Activated CD8-positive, alpha-beta memory T cell treated with anti-CD3 and anti-CD28 coated beads for 24 hours (primary cell): ENCODE measurements around the gene INS.
A peak's percentile ranks its signal among the peaks of the same experiment; 100 is the strongest.
"Not testable (repeated sequence)": the region's sequence is repeated elsewhere in the genome, so short reads cannot be mapped to it uniquely, and the experiment has no call there.

Experiments
- DNase-seq: peaks from one replicate; pipeline ENCODE4 v3.0.0-alpha.2; 2020

Gene INS

GRCh38 chr11:2180789-2181370, 19.9 kb upstream of the INS start:
- no peak for DNase-seq

- DNase-seq = no peak
Observed at GRCh38 chr11:2180347-2180746, 19.3 kb upstream of the INS start.

GRCh38 chr11:2179516-2179915, 18.5 kb upstream of the INS start:
- no peak for DNase-seq

- DNase-seq = no peak
Observed at GRCh38 chr11:2178906-2179494, 18.0 kb upstream of the INS start.

GRCh38 chr11:2178055-2178773, 17.2 kb upstream of the INS start:
- DNase-seq = not testable (repeated sequence)

- no peak for DNase-seq
Observed at GRCh38 chr11:2177076-2177475, 16.1 kb upstream of the INS start.

GRCh38 chr11:2176389-2176900, 15.4 kb upstream of the INS start:
- DNase-seq = no peak

GRCh38 chr11:2175659-2176058, 14.7 kb upstream of the INS start:
- DNase-seq = no peak

GRCh38 chr11:2174361-2174760, 13.4 kb upstream of the INS start:
- DNase-seq = no peak

- DNase-seq = no peak
Observed at GRCh38 chr11:2173761-2174160, 12.8 kb upstream of the INS start.

GRCh38 chr11:2173150-2173693, 12.2 kb upstream of the INS start:
- DNase-seq = no peak

GRCh38 chr11:2172676-2173075, 11.7 kb upstream of the INS start:
- DNase-seq = no peak

- no peak for DNase-seq
Observed at GRCh38 chr11:2171591-2172003, 10.6 kb upstream of the INS start, which contains the start of gene TH. TSS of gene TH (minus strand) at chr11:2171815. CDS start at chr11:2171786, 29 bp downstream.

- DNase-seq = no peak
Observed at GRCh38 chr11:2169626-2170570, 8.9 kb upstream of the INS start.

GRCh38 chr11:2169005-2169378, 8.0 kb upstream of the INS start:
- DNase-seq = no peak

GRCh38 chr11:2168286-2169004, 7.4 kb upstream of the INS start:
- no peak for DNase-seq

- DNase-seq = no peak
Observed at GRCh38 chr11:2167141-2168045, 6.4 kb upstream of the INS start.

- DNase-seq = peak; percentile 76
Observed at GRCh38 chr11:2166091-2166851, 5.3 kb upstream of the INS start.

GRCh38 chr11:2165571-2165970, 4.6 kb upstream of the INS start:
- no peak for DNase-seq
